HG02571 (cell line): ENCODE data around the gene SPTSSA.

ENCODE experiments used
- ATAC-seq: cut with Tn5 transposase; IDR thresholded peaks from one replicate; pipeline ENCODE4 v1.9.1; 2021; ENCODE audit warnings: mild to moderate bottlenecking, moderate library complexity; ENCODE audit not compliant: unreplicated experiment

The SPTSSA gene

GRCh38 chr14:34472706-34473279, 10.8 kb upstream of the SPTSSA start:
- no peak for ATAC-seq

- ATAC-seq = no peak
Observed at GRCh38 chr14:34470319-34470718, 8.3 kb upstream of the SPTSSA start.

GRCh38 chr14:34466691-34467090, 4.7 kb upstream of the SPTSSA start:
- ATAC-seq = no peak

- no peak for ATAC-seq
Observed at GRCh38 chr14:34465069-34465859, 3.2 kb upstream of the SPTSSA start.

- no peak for ATAC-seq
Observed at GRCh38 chr14:34463598-34463961, 1.5 kb upstream of the SPTSSA start.

- peak; percentile 34 for ATAC-seq
Observed at GRCh38 chr14:34461334-34462131, 507 bp downstream of the SPTSSA start.

- ATAC-seq = no peak
Observed at GRCh38 chr14:34460841-34461240, 1.2 kb downstream of the SPTSSA start.

- no peak for ATAC-seq
Observed at GRCh38 chr14:34460295-34460694, 1.7 kb downstream of the SPTSSA start.

GRCh38 chr14:34457186-34457585, 4.9 kb downstream of the SPTSSA start:
- no peak for ATAC-seq

- no peak for ATAC-seq
Observed at GRCh38 chr14:34453226-34453625, 8.8 kb downstream of the SPTSSA start.

GRCh38 chr14:34452258-34452822, 9.7 kb downstream of the SPTSSA start:
- ATAC-seq = no peak

GRCh38 chr14:34450958-34451357, 11.1 kb downstream of the SPTSSA start:
- no peak for ATAC-seq

GRCh38 chr14:34450542-34450915, 11.5 kb downstream of the SPTSSA start:
- ATAC-seq = no peak

- no peak for ATAC-seq
Observed at GRCh38 chr14:34449819-34450541, 12.1 kb downstream of the SPTSSA start.

GRCh38 chr14:34439090-34439489, 22.9 kb downstream of the SPTSSA start:
- ATAC-seq = no peak

GRCh38 chr14:34438438-34438837, 23.6 kb downstream of the SPTSSA start:
- ATAC-seq = no peak

- no peak for ATAC-seq
Observed at GRCh38 chr14:34437729-34438080, 24.3 kb downstream of the SPTSSA start.

GRCh38 chr14:34436960-34437728, 24.9 kb downstream of the SPTSSA start:
- no peak for ATAC-seq

GRCh38 chr14:34436118-34436905, 25.7 kb downstream of the SPTSSA start:
- ATAC-seq = no peak
